IMR-90 (cell line): ENCODE measurements around the gene AMIGO1. TPM values are rescaled to one million over a fixed set of nuclear protein-coding genes. Genes with fewer than 3 reads are reported as not detected.

Experiments used
- ATAC-seq: fragments of 200-7000 bp; cut with Tn5 transposase; 2 replicates; pipeline ENCODE4 v1.9.1; 2020; ENCODE audit warnings: low read depth, mild to moderate bottlenecking, moderate library complexity
- BruUV-seq: library from RNA; stranded (reverse); fragments of 400-500 nt; replicated peaks from 2 replicates; lab custom pipeline; 2021; lab: Mats Ljungman, UMichigan
- CTCF ChIA-PET: fragments of 300-600 bp; formaldehyde crosslinking; extraction: SDS; loops from one replicate; lab custom pipeline; 2021; ENCODE audit warnings: antibody characterized with exemption; lab: Yijun Ruan, JAX
- POLR2A ChIA-PET: fragments of 300-600 bp; sonication (Branson Sonifier 250); formaldehyde crosslinking; loops from one replicate; lab custom pipeline; 2022; ENCODE audit warnings: antibody characterized with exemption; ENCODE audit not compliant: unreplicated experiment; lab: Charles Lee
- DNase-seq: peaks from one replicate; pipeline ENCODE4 v3.0.0; 2013
- H2AFZ ChIP-seq: replicated peaks from 2 replicates; pipeline ENCODE3; 2013; ENCODE audit warnings: low read length, mild to moderate bottlenecking; ENCODE audit not compliant: poor library complexity
- H2AK5ac ChIP-seq: 2 replicates; pipeline ENCODE4 v1.6.1; 2013; ENCODE audit warnings: low read depth, low read length, inconsistent platforms
- H2AK9ac ChIP-seq: replicated peaks from 2 replicates; pipeline ENCODE3; 2013; ENCODE audit warnings: mild to moderate bottlenecking, low read depth, low read length, moderate library complexity; ENCODE audit not compliant: poor library complexity
- H2BK120ac ChIP-seq: 2 replicates; pipeline ENCODE4 v1.6.1; 2013; ENCODE audit warnings: low read depth, low read length, inconsistent platforms
- H2BK15ac ChIP-seq: 3 replicates; pipeline ENCODE4 v1.6.1; 2013; ENCODE audit warnings: low read depth, low read length, inconsistent platforms
- H2BK20ac ChIP-seq: 2 replicates; pipeline ENCODE4 v1.6.1; 2013; ENCODE audit warnings: low read depth, mild to moderate bottlenecking, inconsistent platforms, low read length, moderate library complexity
- H2BK5ac ChIP-seq: 2 replicates; pipeline ENCODE4 v1.6.1; 2013; ENCODE audit warnings: mild to moderate bottlenecking, low read depth, low read length, inconsistent platforms; ENCODE audit not compliant: poor library complexity, severe bottlenecking
- H3K14ac ChIP-seq: replicated peaks from 2 replicates; pipeline ENCODE4 v1.6.1; 2013; ENCODE audit warnings: low read depth, low read length, inconsistent platforms
- H3K18ac ChIP-seq: 2 replicates; pipeline ENCODE4 v1.6.1; 2013; ENCODE audit warnings: low read depth, low read length, control low read depth
- H3K23ac ChIP-seq: 2 replicates; pipeline ENCODE4 v1.6.1; 2013; ENCODE audit warnings: low read depth, low read length, inconsistent platforms
- H3K27ac ChIP-seq: 2 replicates; pipeline ENCODE4 v1.5.1; 2013; ENCODE audit warnings: mild to moderate bottlenecking, control low read depth, low read length; ENCODE audit not compliant: insufficient read depth
- H3K27me3 ChIP-seq: 2 replicates; pipeline ENCODE4 v1.6.1; 2013; ENCODE audit warnings: low read length; ENCODE audit not compliant: control insufficient read depth, insufficient read depth
- H3K36me3 ChIP-seq: 2 replicates; pipeline ENCODE4 v1.6.1; 2013; ENCODE audit warnings: low read length, mixed read lengths; ENCODE audit not compliant: control insufficient read depth, insufficient read depth
- H3K4ac ChIP-seq: 2 replicates; pipeline ENCODE4 v1.6.1; 2013; ENCODE audit warnings: low read depth, low read length, inconsistent platforms
- H3K4me1 ChIP-seq: 2 replicates; pipeline ENCODE4 v1.6.1; 2013; ENCODE audit warnings: low read length, mixed read lengths; ENCODE audit not compliant: control insufficient read depth, insufficient read depth
- H3K4me2 ChIP-seq: 2 replicates; pipeline ENCODE4 v1.6.1; 2013; ENCODE audit warnings: low read depth, mild to moderate bottlenecking, control low read depth, low read length, moderate library complexity
- H3K4me3 ChIP-seq: 2 replicates; pipeline ENCODE4 v1.5.1; 2013; ENCODE audit warnings: low read depth, mild to moderate bottlenecking, control low read depth, low read length, moderate library complexity; ENCODE audit not compliant: insufficient read depth
- H3K56ac ChIP-seq: 2 replicates; pipeline ENCODE4 v1.6.1; 2013; ENCODE audit warnings: low read length, inconsistent platforms; ENCODE audit not compliant: insufficient read depth; ENCODE audit errors: extremely low read depth
- H3K79me1 ChIP-seq, 2 experiments: 2 replicates each; pipeline ENCODE4 v1.6.1; 2013; ENCODE audit warnings: low read length in 2 of 2, inconsistent platforms in 1 of 2, low read depth in 1 of 2
- H3K9ac ChIP-seq: 2 replicates; pipeline ENCODE4 v1.6.1; 2013; ENCODE audit warnings: low read depth, low read length, control low read depth
- H3K9me1 ChIP-seq: 2 replicates; pipeline ENCODE4 v1.6.1; 2013; ENCODE audit warnings: low read length, inconsistent platforms; ENCODE audit not compliant: insufficient read depth
- H3K9me3 ChIP-seq: 2 replicates; pipeline ENCODE4 v1.6.1; 2013; ENCODE audit warnings: low read length; ENCODE audit not compliant: control insufficient read depth, insufficient read depth
- H4K20me1 ChIP-seq: 2 replicates; pipeline ENCODE4 v1.6.1; 2013; ENCODE audit warnings: low read length, inconsistent platforms; ENCODE audit not compliant: insufficient read depth
- H4K5ac ChIP-seq: 2 replicates; pipeline ENCODE4 v1.6.1; 2013; ENCODE audit warnings: mild to moderate bottlenecking, low read depth, low read length, control low read depth
- H4K8ac ChIP-seq, 2 experiments: 2 replicates each; pipeline ENCODE4 v1.6.1; 2013; ENCODE audit warnings: low read depth in 2 of 2, low read length in 2 of 2, control low read depth in 1 of 2, inconsistent platforms in 1 of 2
- H4K91ac ChIP-seq: 2 replicates; pipeline ENCODE4 v1.6.1; 2013; ENCODE audit warnings: low read depth, low read length, inconsistent platforms; ENCODE audit not compliant: insufficient read depth
- BHLHE40 ChIP-seq: fragments of 150-350 bp; IDR thresholded peaks from 2 replicates; pipeline ENCODE4 v1.6.1; 2016; ENCODE audit warnings: mild to moderate bottlenecking, low read depth, low read length
- CTCF ChIP-seq: conservative IDR thresholded peaks from 2 replicates; pipeline ENCODE4 v1.5.1; 2012; ENCODE audit warnings: mild to moderate bottlenecking, low read depth, low read length, improper control_type of control experiment
- NFE2L2 ChIP-seq: fragments of 150-350 bp; IDR thresholded peaks from 2 replicates; pipeline ENCODE4 v1.6.1; 2016; ENCODE audit warnings: low read depth, mild to moderate bottlenecking, low read length
- RFX5 ChIP-seq: IDR thresholded peaks from 2 replicates; pipeline ENCODE4 v1.8.0; 2012; ENCODE audit warnings: low read depth, mild to moderate bottlenecking, low read length, moderate library complexity
- WGBS, 2 experiments: methylation state at CpG; one replicate each; pipeline versions ENCODE4 v1.1.5 to v1.1.7; 2013; ENCODE audit warnings: missing lambda C conversion rate in 2 of 2; ENCODE audit not compliant: insufficient read length in 1 of 2; ENCODE audit errors: extremely low coverage in 2 of 2; 5-methylcytosine and 5-hydroxymethylcytosine counted together
- dilution Hi-C: fragments of 300-500 bp; cut with HindIII; formaldehyde crosslinking; loops from one replicate; pipeline ENCODE4 v1.14.3; 2018; ENCODE audit warnings: low sequenced_read_pairs; ENCODE audit not compliant: unreplicated experiment
- in situ Hi-C: fragments of 300-500 bp; cut with MboI; formaldehyde crosslinking; loops from 3 replicates; pipeline ENCODE4 v1.14.3; 2019; ENCODE audit warnings: low sequenced_read_pairs, inconsistent platforms, mixed read lengths
- intact Hi-C: fragments of 100-400 bp; cut with micrococcal nuclease; formaldehyde crosslinking; loops from 2 replicates; pipeline ENCODE4 v1.10.0; 2022
- polyA plus RNA-seq, 3 experiments: library from polyadenylated mRNA; depleted of rRNA; stranded (reverse); fragments of >200 nt; gene quantifications; 2 replicates each; pipeline ENCODE4 v1.2.3, GENCODE V29; 2012; ENCODE audit warnings: low replicate concordance in 1 of 3
- total RNA-seq: library from RNA; depleted of rRNA; stranded (reverse); fragments of >200 nt; gene quantifications from 2 replicates; pipeline ENCODE4 v1.2.3, GENCODE V29; 2012

The AMIGO1 gene
- total and polyA plus RNA-seq, 2 of the 4 experiments (the other 2 are of a cell fraction): 1.5 to 1.6 TPM

GRCh38 chr1:109498161-109498801 is 11.2 kb downstream of the AMIGO1 start (continued):
- TF ChIP-seq BHLHE40: no peak

GRCh38 chr1:109497449-109498160 is 11.9 kb downstream of the AMIGO1 start:
- Histone ChIP-seq H3K9ac (no peak overlapping the region), H2AK5ac (no peak overlapping the region), H3K4me2 (no peak overlapping the region), H4K20me1 (peaks cover 15% of the 10 kb centered on the region; the same call in 1 of the 2 replicates), H2BK15ac (no peak overlapping the region), H2BK120ac (no peak overlapping the region), H3K9me3 (no peaks in the 10 kb centered on the region), H3K79me1 (peaks cover 15 to 60% of the 10 kb centered on the region in 2 experiments), H2BK20ac (no peak overlapping the region), H3K14ac (no peak overlapping the region), H3K36me3 (peaks cover 13% of the 10 kb centered on the region), H4K8ac (no peak overlapping the region), H3K4ac (no peak overlapping the region), H2AFZ (no peak overlapping the region), H3K4me3 (no peak overlapping the region), H3K56ac (no peak overlapping the region), H3K9me1 (peaks cover 28% of the 10 kb centered on the region), H3K27me3 (no peaks in the 10 kb centered on the region), H3K27ac (no peak overlapping the region), H4K91ac (no peak overlapping the region), H4K5ac (no peak overlapping the region), H3K4me1 (peaks cover 32% of the 10 kb centered on the region), H3K18ac (no peak overlapping the region), H3K23ac (no peak overlapping the region), H2AK9ac (no peak overlapping the region), H2BK5ac (no peak overlapping the region)
- ChIA-PET CTCF (interaction anchor here (0.6 to 5.1 kb wide), 3 partner anchors 34 to 72 kb away, joined by 3 to 51 read pairs (median 8); no protein-coding TSS in a partner anchor), POLR2A (no interaction called here)
- in situ Hi-C loops: loop anchor here (5.0 kb wide), 1 partner anchor 35 kb away; no protein-coding TSS in a partner anchor
- intact Hi-C loops: loop anchor here (1.0 kb wide), 1 partner anchor 35 kb away; no protein-coding TSS in a partner anchor
- TF ChIP-seq NFE2L2: no peak
- no peak for TF ChIP-seq CTCF
- no peak for TF ChIP-seq RFX5
- BruUV-seq: no TSS peak
- DNase-seq (no peak), ATAC-seq (no peak)
- 70% methylated on average over 3 of the region's 9 CpGs; no CpG with 5 or more reads in 1 of the 2 experiments for WGBS, 2 experiments
- dilution Hi-C loops: no loop called here
